Keratinocyte (primary cell): ENCODE data around the gene SDR42E2. TPM values are rescaled to one million over a fixed set of nuclear protein-coding genes. Genes with fewer than 3 reads are reported as not detected.

Experiments
- DNase-seq: peaks from one replicate; pipeline ENCODE4 v3.0.0-alpha.2; 2011; ENCODE audit warnings: low read depth, missing footprints, low spot score
- FAIRE-seq: peaks from 2 replicates; lab custom pipeline; 2011; peaks lifted over from hg19 to GRCh38; lab: Jason Lieb, UNC
- H2AFZ ChIP-seq: 2 replicates; pipeline ENCODE4 v1.6.0; 2012; ENCODE audit warnings: low read length, control low read depth, inconsistent platforms; ENCODE audit not compliant: control insufficient read depth
- H3K27ac ChIP-seq: 2 replicates; pipeline ENCODE4 v1.5.1; 2011; ENCODE audit warnings: low read length; ENCODE audit not compliant: control insufficient read depth, insufficient read depth
- H3K27me3 ChIP-seq: 3 replicates; pipeline ENCODE4 v1.6.0; 2011; ENCODE audit warnings: low read length; ENCODE audit not compliant: control insufficient read depth, insufficient read depth; ENCODE audit errors: extremely low read depth
- H3K36me3 ChIP-seq, 2 experiments: 2 replicates in 1 of 2; 3 replicates in 1 of 2; pipeline ENCODE4 v1.5.1; 2011; ENCODE audit warnings: low read length in 2 of 2, mild to moderate bottlenecking in 1 of 2; ENCODE audit not compliant: control insufficient read depth in 2 of 2, insufficient read depth in 2 of 2; ENCODE audit errors: extremely low read depth in 1 of 2
- H3K4me1 ChIP-seq: 3 replicates; pipeline ENCODE4 v1.5.1; 2011; ENCODE audit warnings: low read length; ENCODE audit not compliant: control insufficient read depth, insufficient read depth; ENCODE audit errors: extremely low read depth
- H3K4me2 ChIP-seq: 3 replicates; pipeline ENCODE4 v1.6.0; 2011; ENCODE audit warnings: low read depth, low read length; ENCODE audit not compliant: control insufficient read depth, insufficient read depth; ENCODE audit errors: extremely low read depth
- H3K4me3 ChIP-seq, 3 experiments: fragments of 200-600 bp in 1 of 3; sonication (generic) in 1 of 3; 2 replicates in 2 of 3; 3 replicates in 1 of 3; pipeline ENCODE4 v1.5.1; 2011 to 2016; ENCODE audit warnings: low read length in 3 of 3, mild to moderate bottlenecking in 3 of 3, control low read depth in 2 of 3, inconsistent platforms in 1 of 3, low read depth in 1 of 3, mixed read lengths in 1 of 3, mixed run types in 1 of 3, moderate library complexity in 1 of 3; ENCODE audit not compliant: control insufficient read depth in 2 of 3, insufficient read depth in 2 of 3; ENCODE audit errors: extremely low read depth in 1 of 3
- H3K79me2 ChIP-seq: 2 replicates; pipeline ENCODE4 v1.6.0; 2012; ENCODE audit warnings: low read length; ENCODE audit not compliant: control insufficient read depth, insufficient read depth
- H3K9ac ChIP-seq: 3 replicates; pipeline ENCODE4 v1.6.0; 2011; ENCODE audit warnings: low read length; ENCODE audit not compliant: control insufficient read depth, insufficient read depth; ENCODE audit errors: extremely low read depth
- H3K9me1 ChIP-seq: 3 replicates; pipeline ENCODE4 v1.6.0; 2011; ENCODE audit warnings: low read length; ENCODE audit not compliant: control insufficient read depth, insufficient read depth; ENCODE audit errors: extremely low read depth
- H3K9me3 ChIP-seq: 2 replicates; pipeline ENCODE4 v1.5.1; 2012; ENCODE audit warnings: low read depth, low read length; ENCODE audit not compliant: control insufficient read depth
- H4K20me1 ChIP-seq: 3 replicates; pipeline ENCODE4 v1.6.0; 2011; ENCODE audit warnings: low read length; ENCODE audit not compliant: control insufficient read depth, insufficient read depth; ENCODE audit errors: extremely low read depth
- CTCF ChIP-seq, 3 experiments: IDR thresholded peaks in 1 of 3; conservative IDR thresholded peaks in 1 of 3; optimal IDR thresholded peaks in 1 of 3; 2 replicates in 2 of 3; 3 replicates in 1 of 3; pipeline versions ENCODE3 to v1.5.1; 2011; ENCODE audit warnings: low read length in 3 of 3, mild to moderate bottlenecking in 3 of 3, moderate library complexity in 2 of 3, control low read depth in 1 of 3, inconsistent platforms in 1 of 3; ENCODE audit not compliant: insufficient read depth in 2 of 3; ENCODE audit errors: extremely low read depth in 1 of 3
- EZH2 ChIP-seq: IDR thresholded peaks from one replicate; pipeline ENCODE4 v1.6.1; 2012; ENCODE audit warnings: inconsistent platforms, mild to moderate bottlenecking, low read length, moderate library complexity
- dilution Hi-C: fragments of 300-500 bp; cut with MboI; formaldehyde crosslinking; loops from one replicate; pipeline ENCODE4 v1.7.0; 2020; ENCODE audit warnings: low sequenced_read_pairs; ENCODE audit not compliant: extremely low pct_ligation_motif_present
- polyA plus RNA-seq, 5 experiments: library from polyadenylated mRNA; depleted of rRNA in 3 of 5; stranded (reverse) in 3 of 5; stranded (forward) in 1 of 5; unstranded in 1 of 5; fragments of >200 nt; gene quantifications; 1 replicate in 1 of 5; 2 replicates in 3 of 5; 3 replicates in 1 of 5; pipeline versions ENCODE4 v1.2.1 to v1.2.3, GENCODE V29; 2011 to 2012; ENCODE audit warnings: missing spikeins in 2 of 5, low read depth in 1 of 5, low replicate concordance in 1 of 5

Gene SDR42E2
- polyA plus RNA-seq, 1 donor (not counting 4 experiments of a cell fraction or from before 2014, with no cell fraction given) = not detected

- H3K36me3 ChIP-seq = no peaks in the 10 kb centered on the region
- no peak for TF ChIP-seq CTCF (optimal IDR thresholded peaks at IDR 0.05 in 1 of 3, IDR thresholded peaks at IDR 0.05 in 1 of 3, conservative IDR thresholded peaks at IDR 0.05 in 1 of 3; ENCODE audit: extremely low read depth in 1 of 3, insufficient read depth in 2 of 3, low read length in 3 of 3)
- TF ChIP-seq EZH2 = no peak
- DNase-seq (no peak), FAIRE-seq (no peak)
- no peaks in the 10 kb centered on the region for H4K20me1 ChIP-seq
- H3K27me3 ChIP-seq = no peaks in the 10 kb centered on the region
- H3K9me1 ChIP-seq = no peaks in the 10 kb centered on the region
- no peak overlapping the region for H3K4me3 ChIP-seq
- H3K9me3 ChIP-seq = no peaks in the 10 kb centered on the region
- H3K9ac ChIP-seq = no peak overlapping the region
- no peak overlapping the region for H3K4me2 ChIP-seq
- no peaks in the 10 kb centered on the region for H3K79me2 ChIP-seq
- peaks cover 29% of the 10 kb centered on the region for H3K4me1 ChIP-seq
- dilution Hi-C loops = no loop called here
- no peak overlapping the region for H2AFZ ChIP-seq
- H3K27ac ChIP-seq = no peak overlapping the region
Observed at GRCh38 chr16:22194707-22195444, 32.6 kb downstream of the SDR42E2 start.

GRCh38 chr16:22195445-22195694 is 33.1 kb downstream of the SDR42E2 start:
- no peaks in the 10 kb centered on the region for H3K27me3 ChIP-seq
- no peak overlapping the region for H3K4me3 ChIP-seq
- H3K9me1 ChIP-seq = no peaks in the 10 kb centered on the region
- H3K9me3 ChIP-seq = no peaks in the 10 kb centered on the region
- TF ChIP-seq EZH2 (no peak), CTCF (optimal IDR thresholded peaks at IDR 0.05 in 1 of 3, IDR thresholded peaks at IDR 0.05 in 1 of 3, conservative IDR thresholded peaks at IDR 0.05 in 1 of 3; ENCODE audit: extremely low read depth in 1 of 3, insufficient read depth in 2 of 3, low read length in 3 of 3) (no peak)
- no peaks in the 10 kb centered on the region for H4K20me1 ChIP-seq
- no peak overlapping the region for H2AFZ ChIP-seq
- dilution Hi-C loops = no loop called here
- H3K79me2 ChIP-seq = no peaks in the 10 kb centered on the region
- FAIRE-seq = no peak
- peaks cover 30% of the 10 kb centered on the region for H3K4me1 ChIP-seq
- H3K36me3 ChIP-seq = no peaks in the 10 kb centered on the region
- H3K27ac ChIP-seq = no peak overlapping the region
- DNase-seq = no peak
- no peak overlapping the region for H3K4me2 ChIP-seq
- H3K9ac ChIP-seq = no peak overlapping the region
